ENCODE results near the gene CDK17. TPM values are rescaled to one million over a fixed set of nuclear protein-coding genes. Genes with fewer than 3 reads are reported as not detected.
A peak's percentile ranks its signal among the peaks of the same experiment; 100 is the strongest.
"Not testable (repeated sequence)": the region's sequence is repeated elsewhere in the genome, so short reads cannot be mapped to it uniquely, and the experiment has no call there.

The CDK17 gene
- total RNA-seq, 1 donor from 2014 or later, result 72.4 TPM

DNA sequence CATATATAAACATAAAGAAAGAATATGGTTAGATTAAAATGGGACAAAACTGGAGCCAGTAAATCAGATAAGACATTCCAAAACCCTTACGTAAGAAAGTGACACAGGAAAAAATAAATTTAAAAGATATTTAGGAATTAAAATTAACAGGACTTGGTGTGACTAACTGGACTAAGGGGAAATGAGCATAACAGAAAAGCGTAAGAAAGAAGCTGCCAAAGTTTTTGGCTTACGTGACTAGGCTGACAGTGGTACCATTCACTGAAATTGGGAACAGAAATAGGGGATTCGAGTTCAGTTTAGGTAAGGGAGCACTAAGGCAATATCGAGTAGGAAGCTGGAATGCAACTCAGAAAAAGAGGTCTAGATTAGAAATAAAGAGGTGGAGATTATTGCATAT is 7.8 kb downstream of the CDK17 start:
- H3K27me3 ChIP-seq, result no peaks in the 10 kb centered on the region
- H3K27ac ChIP-seq, result no peak overlapping the region
- DNase-seq (ENCODE audit: extremely low spot score in 2 of 2), result no peak
- no peaks in the 10 kb centered on the region for H3K9me3 ChIP-seq
- H3K36me3 ChIP-seq, result no peaks in the 10 kb centered on the region
- TF ChIP-seq, protein P1, sequence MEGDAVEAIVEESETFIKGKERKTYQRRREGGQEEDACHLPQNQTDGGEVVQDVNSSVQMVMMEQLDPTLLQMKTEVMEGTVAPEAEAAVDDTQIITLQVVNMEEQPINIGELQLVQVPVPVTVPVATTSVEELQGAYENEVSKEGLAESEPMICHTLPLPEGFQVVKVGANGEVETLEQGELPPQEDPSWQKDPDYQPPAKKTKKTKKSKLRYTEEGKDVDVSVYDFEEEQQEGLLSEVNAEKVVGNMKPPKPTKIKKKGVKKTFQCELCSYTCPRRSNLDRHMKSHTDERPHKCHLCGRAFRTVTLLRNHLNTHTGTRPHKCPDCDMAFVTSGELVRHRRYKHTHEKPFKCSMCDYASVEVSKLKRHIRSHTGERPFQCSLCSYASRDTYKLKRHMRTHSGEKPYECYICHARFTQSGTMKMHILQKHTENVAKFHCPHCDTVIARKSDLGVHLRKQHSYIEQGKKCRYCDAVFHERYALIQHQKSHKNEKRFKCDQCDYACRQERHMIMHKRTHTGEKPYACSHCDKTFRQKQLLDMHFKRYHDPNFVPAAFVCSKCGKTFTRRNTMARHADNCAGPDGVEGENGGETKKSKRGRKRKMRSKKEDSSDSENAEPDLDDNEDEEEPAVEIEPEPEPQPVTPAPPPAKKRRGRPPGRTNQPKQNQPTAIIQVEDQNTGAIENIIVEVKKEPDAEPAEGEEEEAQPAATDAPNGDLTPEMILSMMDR (IDR thresholded peaks at IDR 0.05), result no peak
- TF ChIP-seq POLR2A (IDR thresholded peaks at IDR 0.05), result no peak
- no peak for TF ChIP-seq POLR2AphosphoS5 (IDR thresholded peaks at IDR 0.05; ENCODE audit: insufficient read depth in 1 of 2, low read depth in 1 of 2)
- H3K4me3 ChIP-seq, result no peak overlapping the region
- intact Hi-C loops (cut with DNase I), result loop anchor here (10.0 kb wide), 1 partner anchor 158 kb away; no protein-coding TSS in a partner anchor
- H3K4me1 ChIP-seq, result peaks cover 26% of the 10 kb centered on the region

DNA sequence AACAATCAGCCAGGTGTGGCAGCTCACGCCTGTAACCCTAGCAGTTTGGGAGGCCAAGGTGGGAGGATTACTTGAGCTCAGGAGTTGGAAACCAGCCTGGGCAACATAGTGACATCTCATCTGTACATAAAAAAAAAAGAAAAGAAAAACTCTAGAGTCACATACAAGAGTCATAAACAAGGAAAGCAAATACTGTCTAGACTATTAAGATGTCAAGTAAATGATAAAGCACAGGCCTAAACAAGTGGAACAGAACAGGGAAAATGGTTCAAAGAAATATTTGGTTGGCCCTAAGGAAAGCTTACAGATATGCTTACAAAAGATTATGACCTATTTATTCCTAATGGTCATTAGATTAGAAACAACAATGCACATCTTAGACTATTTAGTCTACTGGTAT is 12.3 kb downstream of the CDK17 start:
- H3K36me3 ChIP-seq, result no peaks in the 10 kb centered on the region
- no peaks in the 10 kb centered on the region for H3K27me3 ChIP-seq
- DNase-seq (ENCODE audit: extremely low spot score in 2 of 2), result no peak
- H3K4me1 ChIP-seq, result peaks cover 54% of the 10 kb centered on the region
- intact Hi-C loops (cut with DNase I), result no loop called here
- no peak overlapping the region for H3K27ac ChIP-seq
- H3K4me3 ChIP-seq, result no peak overlapping the region
- TF ChIP-seq POLR2A (IDR thresholded peaks at IDR 0.05) (no peak), POLR2AphosphoS5 (IDR thresholded peaks at IDR 0.05; ENCODE audit: insufficient read depth in 1 of 2, low read depth in 1 of 2) (peak in 1 of 2 donors; percentile 9)
- TF ChIP-seq, protein P1 (IDR thresholded peaks at IDR 0.05), result no peak
- no peaks in the 10 kb centered on the region for H3K9me3 ChIP-seq

DNA sequence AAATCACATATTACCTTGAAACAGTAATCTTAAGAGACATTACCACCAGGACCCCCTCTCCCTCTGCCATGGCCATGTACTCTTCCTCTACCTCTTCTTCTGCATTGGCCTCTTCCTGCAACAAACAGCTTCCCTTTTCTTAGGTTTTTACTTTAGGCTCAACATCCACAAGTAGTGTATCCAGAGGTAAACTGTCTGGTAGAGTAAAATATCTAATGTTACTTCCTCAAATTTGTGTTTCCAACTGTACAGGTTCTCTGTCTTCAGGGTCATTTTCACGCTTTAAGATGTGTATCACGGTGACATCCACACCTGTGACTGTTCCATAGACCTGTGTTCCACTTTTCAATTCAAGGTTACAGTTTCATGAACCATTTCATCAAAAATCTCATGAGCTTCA is 13.4 kb downstream of the CDK17 start:
- H3K9me3 ChIP-seq, result no peaks in the 10 kb centered on the region
- intact Hi-C loops (cut with DNase I), result no loop called here
- no peak for DNase-seq (ENCODE audit: extremely low spot score in 2 of 2)
- no peak overlapping the region for H3K4me3 ChIP-seq
- H3K4me1 ChIP-seq, result peaks cover 49% of the 10 kb centered on the region
- no peaks in the 10 kb centered on the region for H3K27me3 ChIP-seq
- TF ChIP-seq, protein P1 (IDR thresholded peaks at IDR 0.05), result no peak
- TF ChIP-seq POLR2A (IDR thresholded peaks at IDR 0.05) (no peak), POLR2AphosphoS5 (IDR thresholded peaks at IDR 0.05; ENCODE audit: insufficient read depth in 1 of 2, low read depth in 1 of 2) (no peak)
- H3K27ac ChIP-seq, result no peak overlapping the region
- H3K36me3 ChIP-seq, result no peaks in the 10 kb centered on the region

DNA sequence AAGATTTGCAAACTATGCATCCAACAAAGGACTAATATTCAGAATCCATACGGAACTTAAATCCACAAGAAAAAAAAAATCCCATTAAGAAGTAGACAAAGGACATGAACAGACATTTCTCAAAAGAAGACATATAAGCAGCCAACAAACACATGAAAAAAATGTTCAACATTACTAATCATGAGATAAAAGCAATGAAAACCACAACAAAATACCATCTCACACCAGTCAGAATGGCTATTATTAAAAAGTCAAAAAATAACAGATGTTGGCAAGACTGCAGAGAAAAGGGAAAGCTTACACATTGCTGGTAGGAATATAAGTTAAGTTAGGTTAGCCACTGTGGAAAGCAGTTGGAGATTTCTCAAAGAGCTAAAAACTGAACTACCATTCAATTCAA is 16.2 kb downstream of the CDK17 start:
- H3K9me3 ChIP-seq, result no peaks in the 10 kb centered on the region
- H3K27ac ChIP-seq, result no peak overlapping the region
- TF ChIP-seq, protein P1 (IDR thresholded peaks at IDR 0.05), result no peak
- no peak for TF ChIP-seq POLR2AphosphoS5 (IDR thresholded peaks at IDR 0.05; ENCODE audit: insufficient read depth in 1 of 2, low read depth in 1 of 2)
- TF ChIP-seq POLR2A (IDR thresholded peaks at IDR 0.05), result no peak
- no peaks in the 10 kb centered on the region for H3K36me3 ChIP-seq
- H3K4me3 ChIP-seq, result no peak overlapping the region
- no peaks in the 10 kb centered on the region for H3K27me3 ChIP-seq
- H3K4me1 ChIP-seq, result peaks cover 57% of the 10 kb centered on the region
- intact Hi-C loops (cut with DNase I), result no loop called here
- DNase-seq (ENCODE audit: extremely low spot score in 2 of 2), result no peak

DNA sequence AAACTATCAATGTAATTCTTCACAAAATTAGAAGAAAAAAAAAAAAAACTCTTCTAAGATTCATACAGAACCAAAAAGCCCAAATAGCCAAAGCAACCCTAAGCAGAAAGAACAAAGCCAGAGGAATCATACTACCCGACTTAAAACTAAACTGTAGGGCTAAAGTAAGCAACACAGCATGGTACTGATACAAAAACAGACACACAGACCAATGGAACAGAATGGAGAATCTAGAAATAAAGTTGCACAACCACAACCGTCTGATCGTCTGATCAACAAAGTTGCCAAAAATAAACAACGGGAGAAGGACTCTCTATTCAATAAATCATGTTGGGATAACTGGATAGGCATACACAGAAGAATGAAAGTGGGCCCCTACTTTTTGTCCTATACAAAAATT is 16.9 kb downstream of the CDK17 start:
- TF ChIP-seq POLR2AphosphoS5 (IDR thresholded peaks at IDR 0.05; ENCODE audit: insufficient read depth in 1 of 2, low read depth in 1 of 2) (no peak), POLR2A (IDR thresholded peaks at IDR 0.05) (no peak)
- TF ChIP-seq, protein P1 (IDR thresholded peaks at IDR 0.05), result no peak
- no peak for DNase-seq (ENCODE audit: extremely low spot score in 2 of 2)
- Histone ChIP-seq H3K4me1 (peaks cover 51% of the 10 kb centered on the region), H3K27me3 (no peaks in the 10 kb centered on the region), H3K36me3 (no peaks in the 10 kb centered on the region), H3K4me3 (no peak overlapping the region), H3K27ac (no peak overlapping the region), H3K9me3 (no peaks in the 10 kb centered on the region)
- intact Hi-C loops (cut with DNase I), result no loop called here

DNA sequence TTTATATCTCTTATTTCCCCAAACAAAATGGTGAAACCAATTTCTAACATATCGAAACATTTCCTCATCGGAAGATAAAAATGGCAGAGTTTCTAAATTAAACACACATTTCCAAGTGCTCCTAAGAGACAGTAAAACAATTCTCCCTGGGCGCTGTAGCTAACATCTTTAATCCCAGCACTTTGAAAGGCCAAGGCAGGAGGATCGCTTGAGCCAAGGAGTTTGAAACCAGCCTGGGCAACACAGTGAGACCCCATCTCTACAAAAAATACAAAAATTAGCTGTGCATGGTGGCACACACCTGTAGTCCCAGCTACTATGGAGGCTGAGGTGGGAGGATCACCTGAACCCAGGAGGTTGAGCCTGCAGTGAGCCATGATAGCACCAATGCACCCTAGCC is 20.5 kb downstream of the CDK17 start:
- DNase-seq (ENCODE audit: extremely low spot score in 2 of 2); intact Hi-C loops (cut with DNase I): not testable (repeated sequence)
- H3K4me1 ChIP-seq, result peaks cover 50% of the 10 kb centered on the region

More for the DNA sequence above, 20.5 kb downstream of the CDK17 start:
- not testable (repeated sequence) for H3K27me3 ChIP-seq, H3K9me3 ChIP-seq, H3K36me3 ChIP-seq, H3K4me3 ChIP-seq, H3K27ac ChIP-seq
